HCT116 (cell line): ENCODE data around the gene OGA. TPM values are rescaled to one million over a fixed set of nuclear protein-coding genes. Genes with fewer than 3 reads are reported as not detected.

ENCODE experiments used
- ATAC-seq: fragments of 200-7000 bp; cut with Tn5 transposase; 2 replicates; pipeline ENCODE4 v1.9.1; 2020; ENCODE audit warnings: mild to moderate bottlenecking, moderate library complexity
- BruUV-seq: library from RNA; stranded (reverse); fragments of 400-500 nt; replicated peaks from 2 replicates; lab custom pipeline; 2021; lab: Mats Ljungman, UMichigan
- CTCF ChIA-PET: fragments of 300-600 bp; sonication (Branson Sonifier 250); formaldehyde crosslinking; loops from one replicate; lab custom pipeline; 2021; ENCODE audit warnings: antibody characterized with exemption; lab: Charles Lee
- POLR2A ChIA-PET: fragments of 300-600, 350-600 bp; sonication (Branson Sonifier 250); formaldehyde crosslinking; loops from one replicate; lab custom pipeline; 2021; ENCODE audit warnings: antibody characterized with exemption; lab: Charles Lee
- RAD21 ChIA-PET, 2 experiments: fragments of 300-600 bp; sonication (Branson Sonifier 250); formaldehyde crosslinking; loops; one replicate each; lab custom pipeline; 2023; ENCODE audit warnings: low total read pairs in 2 of 2; ENCODE audit not compliant: uncharacterized antibody in 2 of 2, unreplicated experiment in 2 of 2, low non-redundant PET in 1 of 2; lab: Charles Lee
- DNase-seq: peaks from one replicate; pipeline ENCODE4 v3.0.0-alpha.2; 2010; ENCODE audit warnings: low read depth, low spot score
- H2AFZ ChIP-seq: fragments of 200-600 bp; shearing (Covaris generic), sonication (generic); 2 replicates; pipeline ENCODE4 v1.6.1; 2017; ENCODE audit warnings: low read depth, mixed run types, mixed read lengths, antibody characterized with exemption, low read length; ENCODE audit not compliant: poor library complexity, severe bottlenecking
- H3K27ac ChIP-seq: 2 replicates; pipeline ENCODE4 v1.5.1; 2012; ENCODE audit warnings: low read depth, low read length
- H3K27me3 ChIP-seq: fragments of 200-600 bp; sonication (generic); 2 replicates; pipeline ENCODE4 v1.6.1; 2016; ENCODE audit warnings: mixed run types, low read length, mixed read lengths; ENCODE audit not compliant: insufficient read depth
- H3K36me3 ChIP-seq, 2 experiments: fragments of 200-500 bp in 1 of 2; fragments of 200-600 bp in 1 of 2; sonication (Bioruptor generic) in 1 of 2; sonication (generic) in 1 of 2; 2 replicates each; pipeline versions ENCODE4 v1.5.1 to v1.6.1; 2014 to 2016; ENCODE audit warnings: low read length in 2 of 2, inconsistent platforms in 1 of 2, mixed read lengths in 1 of 2, mixed run types in 1 of 2; ENCODE audit not compliant: insufficient read depth in 2 of 2, control insufficient read depth in 1 of 2
- H3K4me1 ChIP-seq, 2 experiments: fragments of 200-600 bp in 1 of 2; sonication (generic) in 1 of 2; 2 replicates each; pipeline versions ENCODE4 v1.5.1 to v1.6.1; 2012 to 2017; ENCODE audit warnings: low read length in 2 of 2, inconsistent platforms in 1 of 2, mild to moderate bottlenecking in 1 of 2, mixed read lengths in 1 of 2, mixed run types in 1 of 2, moderate library complexity in 1 of 2; ENCODE audit not compliant: insufficient read depth in 2 of 2, control insufficient read depth in 1 of 2
- H3K4me2 ChIP-seq: fragments of 200-600 bp; sonication (generic); 2 replicates; pipeline ENCODE4 v1.6.1; 2017; ENCODE audit warnings: mixed run types, low read length, mixed read lengths
- H3K4me3 ChIP-seq, 2 experiments: fragments of 200-600 bp in 1 of 2; sonication (generic) in 1 of 2; replicated peaks in 1 of 2; 2 replicates each; pipeline ENCODE4 v1.5.1; 2011 to 2016; ENCODE audit warnings: low read length in 2 of 2, control low read depth in 1 of 2, low read depth in 1 of 2, mild to moderate bottlenecking in 1 of 2, mixed read lengths in 1 of 2, mixed run types in 1 of 2
- H3K79me2 ChIP-seq: fragments of 200-600 bp; sonication (generic); 2 replicates; pipeline ENCODE4 v1.6.1; 2017; ENCODE audit warnings: mild to moderate bottlenecking, mixed run types, low read length, moderate library complexity, mixed read lengths; ENCODE audit not compliant: insufficient read depth
- H3K9ac ChIP-seq: fragments of 200-600 bp; sonication (generic); 2 replicates; pipeline ENCODE4 v1.6.1; 2016; ENCODE audit warnings: low read length, mixed read lengths
- H3K9me2 ChIP-seq: fragments of 200-600 bp; sonication (generic), shearing (Covaris generic); 2 replicates; pipeline ENCODE4 v1.6.1; 2017; ENCODE audit warnings: mixed run types, mild to moderate bottlenecking, moderate library complexity; ENCODE audit not compliant: insufficient read depth
- H3K9me3 ChIP-seq, 2 experiments: fragments of 200-500 bp in 1 of 2; fragments of 200-600 bp in 1 of 2; sonication (Bioruptor generic) in 1 of 2; sonication (generic) in 1 of 2; 2 replicates each; pipeline ENCODE4 v1.6.1; 2014 to 2017; ENCODE audit warnings: low read length in 2 of 2, mixed read lengths in 2 of 2, inconsistent platforms in 1 of 2, low read depth in 1 of 2, mild to moderate bottlenecking in 1 of 2, mixed run types in 1 of 2, moderate library complexity in 1 of 2; ENCODE audit not compliant: control insufficient read depth in 1 of 2, insufficient read depth in 1 of 2
- H4K20me1 ChIP-seq: fragments of 200-600 bp; sonication (generic), shearing (Covaris generic); 2 replicates; pipeline ENCODE4 v1.6.1; 2017; ENCODE audit warnings: mixed run types, mild to moderate bottlenecking, moderate library complexity; ENCODE audit not compliant: insufficient read depth
- CBX3 ChIP-seq: IDR thresholded peaks from 2 replicates; pipeline ENCODE4 v1.6.1; 2012; ENCODE audit warnings: low read depth
- CEBPB ChIP-seq: IDR thresholded peaks from 2 replicates; pipeline ENCODE4 v1.6.1; 2012; ENCODE audit warnings: low read depth
- CTCF ChIP-seq, 3 experiments: fragments of 200-600 bp in 1 of 3; sonication (generic) in 1 of 3; IDR thresholded peaks in 2 of 3; conservative IDR thresholded peaks in 1 of 3; 2 replicates each; pipeline ENCODE4 v1.5.1; 2012 to 2017; ENCODE audit warnings: low read depth in 2 of 3, low read length in 2 of 3, antibody characterized with exemption in 1 of 3, borderline replicate concordance in 1 of 3, control low read depth in 1 of 3, mild to moderate bottlenecking in 1 of 3, mixed read lengths in 1 of 3, mixed run types in 1 of 3, moderate library complexity in 1 of 3; ENCODE audit not compliant: insufficient read depth in 1 of 3
- EGR1 ChIP-seq: IDR thresholded peaks from 2 replicates; pipeline ENCODE4 v1.6.1; 2012; ENCODE audit warnings: low read depth
- EZH2phosphoT487 ChIP-seq: fragments of 200-600 bp; IDR thresholded peaks from 2 replicates; pipeline ENCODE4 v1.6.1; 2018; ENCODE audit warnings: antibody characterized with exemption, borderline replicate concordance
- FOSL1 ChIP-seq: IDR thresholded peaks from 2 replicates; pipeline ENCODE4 v1.6.1; 2012; ENCODE audit warnings: low read depth
- JUND ChIP-seq: IDR thresholded peaks from 2 replicates; pipeline ENCODE4 v1.6.1; 2012
- MAX ChIP-seq: IDR thresholded peaks from 2 replicates; pipeline ENCODE4 v1.6.1; 2012
- POLR2A ChIP-seq: IDR thresholded peaks from 2 replicates; pipeline ENCODE4 v1.7.0; 2011; ENCODE audit warnings: borderline replicate concordance; ENCODE audit not compliant: insufficient read depth, insufficient read length; ENCODE audit errors: extremely low read depth
- POLR2AphosphoS5 ChIP-seq: IDR thresholded peaks from 2 replicates; pipeline ENCODE4 v1.6.1; 2011; ENCODE audit warnings: mild to moderate bottlenecking, low read depth, low read length, moderate library complexity
- RAD21 ChIP-seq: IDR thresholded peaks from 2 replicates; pipeline ENCODE4 v1.6.1; 2012; ENCODE audit warnings: low read depth, mild to moderate bottlenecking
- REST ChIP-seq: IDR thresholded peaks from 2 replicates; pipeline ENCODE4 v1.6.1; 2012; ENCODE audit warnings: low read depth
- SIN3A ChIP-seq: IDR thresholded peaks from 2 replicates; pipeline ENCODE4 v1.6.1; 2012; ENCODE audit warnings: low read depth
- SP1 ChIP-seq: IDR thresholded peaks from 2 replicates; pipeline ENCODE4 v1.6.1; 2012; ENCODE audit warnings: low read depth
- SRF ChIP-seq: IDR thresholded peaks from 2 replicates; pipeline ENCODE4 v1.6.1; 2012; ENCODE audit warnings: low read depth
- TCF7L2 ChIP-seq: IDR thresholded peaks from 2 replicates; pipeline ENCODE4 v1.7.0; 2011; ENCODE audit warnings: borderline replicate concordance, inconsistent platforms; ENCODE audit not compliant: insufficient read depth, insufficient read length; ENCODE audit errors: extremely low read depth
- ZBTB33 ChIP-seq: IDR thresholded peaks from 2 replicates; pipeline ENCODE4 v1.6.1; 2011; ENCODE audit warnings: mild to moderate bottlenecking, low read length, moderate library complexity; ENCODE audit not compliant: insufficient replicate concordance; ENCODE audit errors: extremely low read depth
- ZFX ChIP-seq: fragments of 450-650 bp; IDR thresholded peaks from 2 replicates; pipeline ENCODE4 v1.6.1; 2017
- ZNF274 ChIP-seq: fragments of 200-500 bp; sonication (Bioruptor generic); IDR thresholded peaks from 2 replicates; pipeline ENCODE4 v1.6.1; 2014; ENCODE audit warnings: mild to moderate bottlenecking, low read depth, low read length, inconsistent platforms
- intact Hi-C: fragments of 100-400 bp; cut with micrococcal nuclease; formaldehyde crosslinking; loops from 2 replicates; pipeline ENCODE4 v1.10.0; 2022
- total RNA-seq: library from RNA; stranded (reverse); gene quantifications from one replicate; pipeline ENCODE4 v1.2.1, GENCODE V29; 2021; ENCODE audit not compliant: unreplicated experiment

Gene OGA
- total RNA-seq, 1 experiment from 2014 or later = 127 TPM

GRCh38 chr10:101745074-101745696 lies 73.1 kb downstream of the OGA start:
- DNase-seq (no peak), ATAC-seq (no peak)
- Histone ChIP-seq H3K36me3 (no peaks in the 10 kb centered on the region), H3K9ac (no peak overlapping the region), H3K79me2 (no peaks in the 10 kb centered on the region), H3K4me3 (no peak overlapping the region), H4K20me1 (no peaks in the 10 kb centered on the region), H3K9me3 (no peaks in the 10 kb centered on the region), H3K4me1 (no peaks in the 10 kb centered on the region), H3K9me2 (no peaks in the 10 kb centered on the region), H3K4me2 (no peak overlapping the region), H3K27me3 (no peaks in the 10 kb centered on the region; the same call in 1 of the 2 replicates), H2AFZ (no peak overlapping the region), H3K27ac (no peak overlapping the region)
- POLR2A ChIA-PET = no interaction called here
- CTCF ChIA-PET = interaction anchor here (1.3 kb wide), 1 partner anchor 36 kb away, joined by 5 read pairs; no protein-coding TSS in a partner anchor
- BruUV-seq = no TSS peak
- no peak for TF ChIP-seq JUND
- no peak for TF ChIP-seq CBX3
- TF ChIP-seq CEBPB = no peak
- TF ChIP-seq RAD21 = no peak
- TF ChIP-seq EZH2phosphoT487 = no peak
- no peak for TF ChIP-seq POLR2AphosphoS5
- TF ChIP-seq SP1 = no peak
- no peak for TF ChIP-seq TCF7L2
- TF ChIP-seq ZNF274 = no peak
- TF ChIP-seq ZFX = no peak
- TF ChIP-seq MAX = no peak
- no peak for TF ChIP-seq ZBTB33
- no peak for TF ChIP-seq FOSL1
- TF ChIP-seq CTCF (IDR thresholded peaks at IDR 0.05 in 2 of 3, conservative IDR thresholded peaks at IDR 0.05 in 1 of 3; ENCODE audit: borderline replicate concordance in 1 of 3, insufficient read depth in 1 of 3, low read depth in 2 of 3, low read length in 2 of 3) = no peak
- TF ChIP-seq SIN3A = no peak
- TF ChIP-seq EGR1 = no peak
- TF ChIP-seq SRF = no peak
- TF ChIP-seq POLR2A = no peak
- no peak for TF ChIP-seq REST
- intact Hi-C loops = no loop called here
- RAD21 ChIA-PET = no interaction called here
